Nephron (organoid): ENCODE measurements around the gene TMOD2.
A peak's percentile ranks its signal among the peaks of the same experiment; 100 is the strongest.
"Not testable (repeated sequence)": the region's sequence is repeated elsewhere in the genome, so short reads cannot be mapped to it uniquely, and the experiment has no call there.

Experiments used
- H3K27ac Mint-ChIP-seq, 3 experiments: 2 replicates each; pipeline ENCODE4 v1.8.0; 2020; ENCODE audit warnings: mixed read lengths in 3 of 3, mild to moderate bottlenecking in 2 of 3, moderate library complexity in 1 of 3
- H3K27me3 Mint-ChIP-seq: 2 replicates; pipeline ENCODE4 v1.8.0; 2021; ENCODE audit warnings: low read depth, mild to moderate bottlenecking, moderate library complexity, mixed read lengths
- H3K36me3 Mint-ChIP-seq: 2 replicates; pipeline ENCODE4 v1.8.0; 2020; ENCODE audit warnings: low read depth, mixed read lengths
- H3K4me1 Mint-ChIP-seq: 2 replicates; pipeline ENCODE4 v1.8.0; 2020; ENCODE audit warnings: mixed read lengths
- H3K4me3 Mint-ChIP-seq, 3 experiments: 2 replicates each; pipeline ENCODE4 v1.8.0; 2020; ENCODE audit warnings: mild to moderate bottlenecking in 3 of 3, mixed read lengths in 3 of 3, moderate library complexity in 2 of 3
- H3K9me3 Mint-ChIP-seq: 2 replicates; pipeline ENCODE4 v1.8.0; 2020; ENCODE audit warnings: mixed read lengths
- TF ChIP-seq, protein P1 (sequence below), 3 experiments: fragments of 200-600 bp; sonication (generic); IDR thresholded peaks; one replicate each; pipeline ENCODE4 v1.5.0; 2021; ENCODE audit warnings: antibody characterized with exemption in 3 of 3; ENCODE audit not compliant: unreplicated experiment in 3 of 3

The TMOD2 gene

GRCh38 chr15:51776952-51777569, 25.7 kb downstream of the TMOD2 start:
- peaks cover 4% of the 10 kb centered on the region for H3K36me3 Mint-ChIP-seq
- H3K27me3 Mint-ChIP-seq, result no peaks in the 10 kb centered on the region
- no peak overlapping the region for H3K4me3 Mint-ChIP-seq
- TF ChIP-seq, protein P1, sequence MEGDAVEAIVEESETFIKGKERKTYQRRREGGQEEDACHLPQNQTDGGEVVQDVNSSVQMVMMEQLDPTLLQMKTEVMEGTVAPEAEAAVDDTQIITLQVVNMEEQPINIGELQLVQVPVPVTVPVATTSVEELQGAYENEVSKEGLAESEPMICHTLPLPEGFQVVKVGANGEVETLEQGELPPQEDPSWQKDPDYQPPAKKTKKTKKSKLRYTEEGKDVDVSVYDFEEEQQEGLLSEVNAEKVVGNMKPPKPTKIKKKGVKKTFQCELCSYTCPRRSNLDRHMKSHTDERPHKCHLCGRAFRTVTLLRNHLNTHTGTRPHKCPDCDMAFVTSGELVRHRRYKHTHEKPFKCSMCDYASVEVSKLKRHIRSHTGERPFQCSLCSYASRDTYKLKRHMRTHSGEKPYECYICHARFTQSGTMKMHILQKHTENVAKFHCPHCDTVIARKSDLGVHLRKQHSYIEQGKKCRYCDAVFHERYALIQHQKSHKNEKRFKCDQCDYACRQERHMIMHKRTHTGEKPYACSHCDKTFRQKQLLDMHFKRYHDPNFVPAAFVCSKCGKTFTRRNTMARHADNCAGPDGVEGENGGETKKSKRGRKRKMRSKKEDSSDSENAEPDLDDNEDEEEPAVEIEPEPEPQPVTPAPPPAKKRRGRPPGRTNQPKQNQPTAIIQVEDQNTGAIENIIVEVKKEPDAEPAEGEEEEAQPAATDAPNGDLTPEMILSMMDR (IDR thresholded peaks at IDR 0.05; ENCODE audit: unreplicated experiment in 3 of 3), result peak; percentile 70 to 77 (median 71)
- no peak overlapping the region for H3K27ac Mint-ChIP-seq
- no peaks in the 10 kb centered on the region for H3K4me1 Mint-ChIP-seq
- no peaks in the 10 kb centered on the region for H3K9me3 Mint-ChIP-seq

DNA sequence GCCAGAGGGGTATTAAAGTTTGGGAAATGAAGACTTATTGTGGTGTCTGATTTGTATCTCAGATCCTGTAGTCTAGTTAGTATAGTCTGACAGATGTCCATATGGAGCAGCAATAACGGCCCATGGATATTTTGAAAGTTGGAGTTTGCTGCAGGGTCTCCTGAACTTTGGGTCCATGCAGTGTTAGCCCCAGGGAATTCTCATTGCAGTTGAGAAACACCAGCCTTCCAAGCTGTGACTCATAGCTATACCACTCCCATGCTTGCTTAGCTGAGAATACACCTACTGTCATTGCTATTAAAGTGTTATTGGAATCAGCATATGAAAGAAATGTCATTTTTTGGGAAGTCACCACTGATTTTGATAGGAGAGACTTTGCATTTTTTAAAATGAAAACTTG, 29.2 kb downstream of the TMOD2 start:
- Mint-ChIP-seq H3K36me3 (peaks cover 8% of the 10 kb centered on the region), H3K27ac (no peak overlapping the region), H3K9me3 (peaks cover 3% of the 10 kb centered on the region), H3K4me3 (no peak overlapping the region), H3K27me3 (no peaks in the 10 kb centered on the region), H3K4me1 (no peaks in the 10 kb centered on the region)
- TF ChIP-seq, protein P1 (IDR thresholded peaks at IDR 0.05; ENCODE audit: unreplicated experiment in 3 of 3), result no peak

- H3K36me3 Mint-ChIP-seq, result peaks cover 8% of the 10 kb centered on the region
Measured at GRCh38 chr15:51781506-51781905, 30.1 kb downstream of the TMOD2 start.

GRCh38 chr15:51782357-51782896, 31.0 kb downstream of the TMOD2 start:
- Mint-ChIP-seq H3K9me3 (peaks cover 3% of the 10 kb centered on the region), H3K36me3 (peaks cover 8% of the 10 kb centered on the region), H3K27ac (no peak overlapping the region), H3K4me1 (no peaks in the 10 kb centered on the region), H3K4me3 (no peak overlapping the region), H3K27me3 (no peaks in the 10 kb centered on the region)
- TF ChIP-seq, protein P1 (IDR thresholded peaks at IDR 0.05; ENCODE audit: unreplicated experiment in 3 of 3), result no peak

More at GRCh38 chr15:51781506-51781905, 30.1 kb downstream of the TMOD2 start:
- TF ChIP-seq, protein P1 (IDR thresholded peaks at IDR 0.05; ENCODE audit: unreplicated experiment in 3 of 3), result no peak
- H3K4me3 Mint-ChIP-seq, result no peak overlapping the region
- peaks cover 3% of the 10 kb centered on the region for H3K9me3 Mint-ChIP-seq
- no peak overlapping the region for H3K27ac Mint-ChIP-seq
- H3K4me1 Mint-ChIP-seq, result no peaks in the 10 kb centered on the region
- no peaks in the 10 kb centered on the region for H3K27me3 Mint-ChIP-seq

DNA sequence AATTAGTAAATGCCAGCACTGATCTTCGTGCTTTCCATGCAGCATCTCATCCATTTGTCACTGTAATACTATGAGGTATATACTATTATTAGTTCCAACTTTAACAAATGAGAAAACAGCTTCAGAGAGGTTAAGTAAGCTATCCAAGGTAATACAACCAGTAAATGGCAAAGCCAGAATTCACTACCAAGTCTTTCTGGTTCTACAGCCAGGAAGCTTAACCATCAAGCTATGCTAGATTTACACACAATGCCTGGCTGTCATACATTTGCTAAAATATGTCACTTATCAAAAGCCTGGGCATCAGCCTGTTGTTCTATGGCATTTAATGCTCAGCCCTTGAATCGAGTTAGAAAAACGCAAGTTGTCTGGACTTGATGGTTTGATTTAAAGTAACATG, 32.6 kb downstream of the TMOD2 start:
- Mint-ChIP-seq H3K36me3 (peaks cover 12% of the 10 kb centered on the region), H3K4me1 (no peaks in the 10 kb centered on the region), H3K4me3 (no peak overlapping the region), H3K27ac (no peak overlapping the region), H3K27me3 (no peaks in the 10 kb centered on the region), H3K9me3 (peaks cover 3% of the 10 kb centered on the region)
- TF ChIP-seq, protein P1 (IDR thresholded peaks at IDR 0.05; ENCODE audit: unreplicated experiment in 3 of 3), result no peak

DNA sequence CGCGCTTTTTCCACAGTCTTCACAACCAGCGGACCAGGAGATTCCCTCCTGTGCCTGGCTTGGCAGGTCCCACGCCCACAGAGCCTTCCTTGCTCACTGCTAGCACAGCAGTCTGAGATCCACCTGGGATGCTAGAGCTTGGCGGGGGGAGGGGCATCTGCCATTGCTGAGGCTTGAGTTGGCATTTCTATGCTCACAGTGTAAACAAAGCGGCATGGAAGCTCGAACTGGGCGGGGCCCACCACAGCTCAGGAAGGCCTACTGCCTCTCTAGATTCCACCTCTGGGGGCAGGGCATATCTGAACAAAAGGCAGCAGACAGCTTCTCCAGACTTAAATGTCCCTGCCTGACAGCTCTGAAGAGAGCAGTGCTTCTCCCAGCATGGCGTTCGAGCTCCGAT, 35.7 kb downstream of the TMOD2 start:
- not testable (repeated sequence) for H3K27me3 Mint-ChIP-seq, H3K27ac Mint-ChIP-seq, H3K36me3 Mint-ChIP-seq, H3K9me3 Mint-ChIP-seq, H3K4me3 Mint-ChIP-seq, H3K4me1 Mint-ChIP-seq

DNA sequence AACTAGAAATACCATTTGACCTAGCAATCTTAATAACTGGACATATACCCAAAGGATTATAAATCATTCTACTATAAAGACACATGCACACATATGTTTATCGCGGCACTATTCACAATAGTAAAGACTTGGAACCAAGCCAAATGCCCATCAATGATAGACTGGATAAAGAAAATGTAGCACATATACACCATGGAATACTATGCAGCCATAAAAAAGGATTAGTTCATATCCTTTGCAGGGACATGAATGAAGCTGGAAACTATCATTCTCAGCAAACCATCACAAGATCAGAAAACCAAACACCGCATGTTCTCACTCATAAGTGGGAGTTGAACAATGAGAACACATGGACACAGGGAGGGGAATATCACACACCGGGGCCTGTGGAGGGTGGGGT, 41.1 kb downstream of the TMOD2 start:
- H3K27ac Mint-ChIP-seq, H3K9me3 Mint-ChIP-seq, H3K36me3 Mint-ChIP-seq, H3K27me3 Mint-ChIP-seq, H3K4me3 Mint-ChIP-seq, H3K4me1 Mint-ChIP-seq: not testable (repeated sequence)
